A673 (cell line): ENCODE measurements around the gene SOD3. TPM values are rescaled to one million over a fixed set of nuclear protein-coding genes. Genes with fewer than 3 reads are reported as not detected.
A peak's percentile ranks its signal among the peaks of the same experiment; 100 is the strongest.

Experiments used
- BruUV-seq: library from RNA; stranded (reverse); fragments of 400-500 nt; replicated peaks from 2 replicates; lab custom pipeline; 2021; lab: Mats Ljungman, UMichigan
- CTCF ChIA-PET: fragments of 300-600 bp; sonication (Branson Sonifier 250); formaldehyde crosslinking; loops from one replicate; lab custom pipeline; 2022; ENCODE audit warnings: antibody characterized with exemption; lab: Charles Lee
- POLR2A ChIA-PET: fragments of 300-600 bp; sonication (Branson Sonifier 250); formaldehyde crosslinking; loops from one replicate; lab custom pipeline; 2022; ENCODE audit warnings: antibody characterized with exemption; ENCODE audit not compliant: low non-redundant PET; lab: Charles Lee
- DNase-seq: peaks from one replicate; pipeline ENCODE4 v3.0.0-alpha.2; 2015; ENCODE audit warnings: low spot score
- H3K27ac ChIP-seq: fragments of 200-600 bp; sonication (generic); 2 replicates; pipeline ENCODE4 v1.5.1; 2016; ENCODE audit warnings: mixed run types, low read depth, mild to moderate bottlenecking, mixed read lengths, antibody characterized with exemption, low read length; ENCODE audit not compliant: poor library complexity, severe bottlenecking
- H3K27me3 ChIP-seq: fragments of 200-600 bp; sonication (generic); replicated peaks from 2 replicates; pipeline ENCODE4 v1.6.1; 2017; ENCODE audit warnings: mixed run types, low read depth, mild to moderate bottlenecking, mixed read lengths, antibody characterized with exemption, low read length; ENCODE audit not compliant: insufficient read depth, poor library complexity
- H3K36me3 ChIP-seq: fragments of 200-600 bp; sonication (generic); 2 replicates; pipeline ENCODE4 v1.6.1; 2016; ENCODE audit warnings: mixed run types, mild to moderate bottlenecking, mixed read lengths, antibody characterized with exemption, low read length; ENCODE audit not compliant: insufficient read depth, poor library complexity, severe bottlenecking
- H3K4me1 ChIP-seq: fragments of 200-600 bp; sonication (generic); 2 replicates; pipeline ENCODE4 v1.6.1; 2017; ENCODE audit warnings: mixed run types, mild to moderate bottlenecking, mixed read lengths, antibody characterized with exemption, low read length; ENCODE audit not compliant: insufficient read depth, poor library complexity, severe bottlenecking
- H3K4me3 ChIP-seq: fragments of 200-600 bp; sonication (generic); 2 replicates; pipeline ENCODE4 v1.5.1; 2016; ENCODE audit warnings: low read depth, mixed run types, mild to moderate bottlenecking, mixed read lengths, low read length; ENCODE audit not compliant: poor library complexity, severe bottlenecking
- H3K9me3 ChIP-seq: fragments of 200-600 bp; sonication (generic); 2 replicates; pipeline ENCODE4 v1.6.1; 2016; ENCODE audit warnings: mixed run types, low read depth, mild to moderate bottlenecking, mixed read lengths, antibody characterized with exemption, low read length; ENCODE audit not compliant: poor library complexity, severe bottlenecking
- EZH2 ChIP-seq: fragments of 200-600 bp; sonication (generic); IDR thresholded peaks from 2 replicates; pipeline ENCODE4 v1.6.1; 2017; ENCODE audit warnings: borderline replicate concordance, low read depth, mild to moderate bottlenecking, mixed read lengths, antibody characterized with exemption, low read length; ENCODE audit not compliant: poor library complexity, severe bottlenecking
- intact Hi-C: fragments of 100-400 bp; cut with micrococcal nuclease; formaldehyde crosslinking; loops from one replicate; pipeline ENCODE4 v1.10.0; 2022; ENCODE audit not compliant: unreplicated experiment
- total RNA-seq: library from RNA; stranded (reverse); gene quantifications from 2 replicates; pipeline ENCODE4 v1.2.3, GENCODE V29; 2021
- TF ChIP-seq, protein P1 (sequence below): fragments of 300-800, 200-600 bp; sonication (generic); conservative IDR thresholded peaks from 2 replicates; pipeline ENCODE4 v1.5.1; 2017; ENCODE audit warnings: low read depth, mild to moderate bottlenecking, antibody characterized with exemption, low read length, moderate library complexity, mixed read lengths

Gene SOD3
- total RNA-seq, 1 experiment from 2014 or later = not detected

DNA sequence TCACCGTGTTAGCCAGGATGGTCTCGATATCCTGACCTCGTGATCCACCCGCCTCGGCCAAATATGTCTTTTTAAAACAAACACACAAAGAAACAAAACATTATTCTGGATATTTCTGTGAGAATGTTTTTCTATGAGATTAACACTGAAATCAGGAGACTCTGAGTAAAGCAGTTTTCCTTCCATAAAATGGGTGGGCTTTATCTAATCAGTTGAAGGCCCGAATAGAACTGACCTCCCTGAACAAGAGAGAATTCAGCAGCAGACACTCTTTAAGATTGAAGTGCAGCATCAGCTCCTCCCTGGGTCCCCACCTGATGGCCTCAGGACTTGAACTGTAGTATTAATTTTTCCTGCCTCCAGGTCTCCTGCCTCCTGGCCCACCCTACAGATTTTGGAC is 22.4 kb upstream of the SOD3 start:
- TF ChIP-seq, protein P1, sequence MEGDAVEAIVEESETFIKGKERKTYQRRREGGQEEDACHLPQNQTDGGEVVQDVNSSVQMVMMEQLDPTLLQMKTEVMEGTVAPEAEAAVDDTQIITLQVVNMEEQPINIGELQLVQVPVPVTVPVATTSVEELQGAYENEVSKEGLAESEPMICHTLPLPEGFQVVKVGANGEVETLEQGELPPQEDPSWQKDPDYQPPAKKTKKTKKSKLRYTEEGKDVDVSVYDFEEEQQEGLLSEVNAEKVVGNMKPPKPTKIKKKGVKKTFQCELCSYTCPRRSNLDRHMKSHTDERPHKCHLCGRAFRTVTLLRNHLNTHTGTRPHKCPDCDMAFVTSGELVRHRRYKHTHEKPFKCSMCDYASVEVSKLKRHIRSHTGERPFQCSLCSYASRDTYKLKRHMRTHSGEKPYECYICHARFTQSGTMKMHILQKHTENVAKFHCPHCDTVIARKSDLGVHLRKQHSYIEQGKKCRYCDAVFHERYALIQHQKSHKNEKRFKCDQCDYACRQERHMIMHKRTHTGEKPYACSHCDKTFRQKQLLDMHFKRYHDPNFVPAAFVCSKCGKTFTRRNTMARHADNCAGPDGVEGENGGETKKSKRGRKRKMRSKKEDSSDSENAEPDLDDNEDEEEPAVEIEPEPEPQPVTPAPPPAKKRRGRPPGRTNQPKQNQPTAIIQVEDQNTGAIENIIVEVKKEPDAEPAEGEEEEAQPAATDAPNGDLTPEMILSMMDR = no peak
- TF ChIP-seq EZH2 = no peak
- no peaks in the 10 kb centered on the region for H3K36me3 ChIP-seq
- peaks cover 37% of the 10 kb centered on the region for H3K4me1 ChIP-seq
- ChIA-PET POLR2A (no interaction called here), CTCF (no interaction called here)
- H3K9me3 ChIP-seq = no peaks in the 10 kb centered on the region
- intact Hi-C loops = loop anchor here (10.0 kb wide), 1 partner anchor 188 kb away; the partner anchor contains the start of gene DHX15
- no peak overlapping the region for H3K4me3 ChIP-seq
- no peaks in the 10 kb centered on the region for H3K27me3 ChIP-seq
- no TSS peak for BruUV-seq
- H3K27ac ChIP-seq = no peak overlapping the region
- DNase-seq = no peak

DNA sequence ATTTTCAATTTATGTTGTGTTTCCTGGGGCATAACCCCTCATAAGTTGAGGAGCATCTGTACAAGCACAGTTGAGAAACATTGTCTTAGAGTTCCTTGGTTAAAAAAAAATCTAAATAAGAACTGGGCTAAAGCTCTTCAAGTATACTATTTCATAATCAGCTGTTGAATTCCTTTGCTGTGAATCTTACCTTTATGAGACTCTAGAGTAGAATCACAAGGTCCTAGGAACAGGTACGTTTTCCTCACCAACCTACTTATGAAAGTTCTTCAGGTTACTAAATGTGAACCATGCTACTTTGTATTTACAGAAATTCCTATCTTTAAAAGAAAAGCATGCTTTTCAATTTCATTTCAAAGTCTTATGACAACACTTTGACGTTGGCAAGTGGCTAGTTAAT is 20.9 kb upstream of the SOD3 start:
- no peak overlapping the region for H3K27ac ChIP-seq
- CTCF ChIA-PET = no interaction called here
- DNase-seq = no peak
- no peak overlapping the region for H3K4me3 ChIP-seq
- H3K9me3 ChIP-seq = no peaks in the 10 kb centered on the region
- POLR2A ChIA-PET = no interaction called here
- H3K36me3 ChIP-seq = no peaks in the 10 kb centered on the region
- no peaks in the 10 kb centered on the region for H3K27me3 ChIP-seq
- TF ChIP-seq EZH2 = no peak
- TF ChIP-seq, protein P1 = no peak
- peaks cover 46% of the 10 kb centered on the region for H3K4me1 ChIP-seq
- BruUV-seq = no TSS peak
- intact Hi-C loops = loop anchor here (10.0 kb wide), 1 partner anchor 190 kb away; the partner anchor contains the start of gene DHX15

DNA sequence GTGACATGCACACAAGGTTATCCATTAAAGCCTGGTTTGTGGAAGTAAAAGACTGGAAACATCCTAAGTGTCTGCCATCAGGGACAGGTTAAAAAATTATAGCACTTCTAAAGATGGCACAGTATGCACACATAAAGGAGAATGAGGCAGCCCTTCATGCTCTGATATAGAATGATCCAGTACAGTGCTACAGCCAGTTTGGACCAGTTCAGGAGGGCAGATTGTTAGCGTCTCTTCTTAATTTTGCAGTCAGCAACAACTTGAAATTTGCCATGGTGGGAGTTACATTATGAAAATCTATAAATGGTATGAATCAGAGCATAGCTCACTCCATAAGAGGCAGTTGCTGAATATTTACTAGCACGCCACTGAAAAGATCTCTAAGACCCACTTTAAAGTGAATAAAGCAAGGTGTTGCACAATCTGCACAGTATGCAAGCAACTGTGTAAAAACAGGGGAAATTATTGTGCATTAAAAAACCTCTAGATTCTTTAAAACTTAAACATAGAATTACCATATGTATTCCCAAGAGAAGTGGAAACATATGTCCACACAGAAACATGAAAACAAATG is 20.3 kb upstream of the SOD3 start:
- ChIA-PET CTCF (no interaction called here), POLR2A (no interaction called here)
- no peaks in the 10 kb centered on the region for H3K9me3 ChIP-seq
- no peak overlapping the region for H3K4me3 ChIP-seq
- TF ChIP-seq, protein P1 = no peak
- no peak for TF ChIP-seq EZH2
- no TSS peak for BruUV-seq
- H3K27me3 ChIP-seq = no peaks in the 10 kb centered on the region
- no peak overlapping the region for H3K27ac ChIP-seq
- peak; percentile 62 for DNase-seq
- intact Hi-C loops = loop anchor here (10.0 kb wide), 1 partner anchor 190 kb away; the partner anchor contains the start of gene DHX15
- peaks cover 41% of the 10 kb centered on the region for H3K4me1 ChIP-seq
- no peaks in the 10 kb centered on the region for H3K36me3 ChIP-seq
